Stimulated activated effector memory CD8-positive, alpha-beta T cell treated with anti-CD3 and anti-CD28 coated beads, Interleukin-12 subunit alpha, Interleukin-12 subunit beta, amount 100 ng/mL, for 72 hours (primary cell): ENCODE measurements around the gene EFL1.

Source experiments
- ATAC-seq: fragments of 150-1000 bp; cut with Tn5 transposase; 2 replicates; pipeline ENCODE4 v1.10.0; 2021
- DNase-seq, 2 donors: peaks; one replicate each; pipeline ENCODE4 v3.0.0; 2021 to 2022; ENCODE audit warnings: low spot score in 2 of 2
- H3K27ac Mint-ChIP-seq: one replicate; pipeline ENCODE4 v1.8.0; 2022; ENCODE audit warnings: mild to moderate bottlenecking, mixed read lengths
- H3K36me3 Mint-ChIP-seq: one replicate; pipeline ENCODE4 v1.8.0; 2022; ENCODE audit warnings: mild to moderate bottlenecking, mixed read lengths
- H3K4me1 Mint-ChIP-seq: one replicate; pipeline ENCODE4 v1.8.0; 2022; ENCODE audit warnings: mixed read lengths
- H3K4me3 Mint-ChIP-seq: one replicate; pipeline ENCODE4 v1.8.0; 2022; ENCODE audit warnings: mild to moderate bottlenecking, mixed read lengths
- H3K9me3 Mint-ChIP-seq: one replicate; pipeline ENCODE4 v1.8.0; 2022; ENCODE audit warnings: mixed read lengths

The EFL1 gene

GRCh38 chr15:82168296-82168695, 94.2 kb downstream of the EFL1 start:
- Mint-ChIP-seq H3K4me3 (no peak overlapping the region), H3K27ac (no peak overlapping the region), H3K36me3 (peaks cover 3% of the 10 kb centered on the region), H3K9me3 (no peaks in the 10 kb centered on the region), H3K4me1 (peaks cover 13% of the 10 kb centered on the region)
- DNase-seq, result no peak
- no peak for ATAC-seq

GRCh38 chr15:82165948-82166376, 96.6 kb downstream of the EFL1 start:
- Mint-ChIP-seq H3K36me3 (peaks cover 26% of the 10 kb centered on the region), H3K9me3 (no peaks in the 10 kb centered on the region), H3K27ac (no peak overlapping the region), H3K4me3 (no peak overlapping the region), H3K4me1 (peaks cover 13% of the 10 kb centered on the region)
- no peak for ATAC-seq
- no peak for DNase-seq

- Mint-ChIP-seq H3K27ac (no peak overlapping the region), H3K4me1 (no peaks in the 10 kb centered on the region), H3K9me3 (no peaks in the 10 kb centered on the region), H3K4me3 (no peak overlapping the region), H3K36me3 (peaks cover 48% of the 10 kb centered on the region)
- ATAC-seq (no peak), DNase-seq (no peak)
Observed at GRCh38 chr15:82159922-82160321, 102.6 kb downstream of the EFL1 start.

- no peaks in the 10 kb centered on the region for H3K4me1 Mint-ChIP-seq
- peaks cover 48% of the 10 kb centered on the region for H3K36me3 Mint-ChIP-seq
- no peak overlapping the region for H3K4me3 Mint-ChIP-seq
- no peaks in the 10 kb centered on the region for H3K9me3 Mint-ChIP-seq
- ATAC-seq (no peak), DNase-seq (no peak)
- no peak overlapping the region for H3K27ac Mint-ChIP-seq
Observed at GRCh38 chr15:82158811-82159210, 103.7 kb downstream of the EFL1 start.

- no peaks in the 10 kb centered on the region for H3K9me3 Mint-ChIP-seq
- DNase-seq (no peak), ATAC-seq (no peak)
- H3K4me1 Mint-ChIP-seq, result no peaks in the 10 kb centered on the region
- no peak overlapping the region for H3K4me3 Mint-ChIP-seq
- H3K27ac Mint-ChIP-seq, result no peak overlapping the region
- peaks cover 46% of the 10 kb centered on the region for H3K36me3 Mint-ChIP-seq
Observed at GRCh38 chr15:82150645-82151044, 111.9 kb downstream of the EFL1 start.

GRCh38 chr15:82146990-82147461, 115.5 kb downstream of the EFL1 start:
- Mint-ChIP-seq H3K36me3 (peaks cover 50% of the 10 kb centered on the region), H3K27ac (no peak overlapping the region), H3K9me3 (no peaks in the 10 kb centered on the region), H3K4me3 (no peak overlapping the region), H3K4me1 (no peaks in the 10 kb centered on the region)
- DNase-seq (no peak), ATAC-seq (no peak)

- ATAC-seq (no peak), DNase-seq (no peak)
- Mint-ChIP-seq H3K9me3 (no peaks in the 10 kb centered on the region), H3K36me3 (peaks cover 45% of the 10 kb centered on the region), H3K4me3 (no peak overlapping the region), H3K27ac (peak overlapping the region; percentile 54), H3K4me1 (no peaks in the 10 kb centered on the region)
Observed at GRCh38 chr15:82146576-82146975, 116.0 kb downstream of the EFL1 start.

- Mint-ChIP-seq H3K36me3 (peaks cover 22% of the 10 kb centered on the region), H3K9me3 (no peaks in the 10 kb centered on the region)
Observed at GRCh38 chr15:82143390-82144385, 118.8 kb downstream of the EFL1 start.

GRCh38 chr15:82140886-82141285, 121.6 kb downstream of the EFL1 start:
- Mint-ChIP-seq H3K36me3 (peaks cover 38% of the 10 kb centered on the region), H3K27ac (no peak overlapping the region), H3K4me1 (no peaks in the 10 kb centered on the region), H3K4me3 (no peak overlapping the region), H3K9me3 (no peaks in the 10 kb centered on the region)
- no peak for DNase-seq
- no peak for ATAC-seq

More at GRCh38 chr15:82143390-82144385, 118.8 kb downstream of the EFL1 start:
- Mint-ChIP-seq H3K27ac (no peak overlapping the region), H3K4me3 (no peak overlapping the region), H3K4me1 (no peaks in the 10 kb centered on the region)
- ATAC-seq (no peak), DNase-seq (no peak)

GRCh38 chr15:82139823-82140268, 122.7 kb downstream of the EFL1 start:
- H3K27ac Mint-ChIP-seq, result no peak overlapping the region
- H3K4me3 Mint-ChIP-seq, result no peak overlapping the region
- peaks cover 45% of the 10 kb centered on the region for H3K36me3 Mint-ChIP-seq
- no peaks in the 10 kb centered on the region for H3K9me3 Mint-ChIP-seq
- DNase-seq, result no peak
- H3K4me1 Mint-ChIP-seq, result no peaks in the 10 kb centered on the region
- ATAC-seq, result no peak

GRCh38 chr15:82138306-82138705, 124.2 kb downstream of the EFL1 start:
- H3K9me3 Mint-ChIP-seq, result no peaks in the 10 kb centered on the region
- H3K4me1 Mint-ChIP-seq, result no peaks in the 10 kb centered on the region
- no peak overlapping the region for H3K27ac Mint-ChIP-seq
- H3K36me3 Mint-ChIP-seq, result peaks cover 53% of the 10 kb centered on the region
- ATAC-seq (no peak), DNase-seq (no peak)
- no peak overlapping the region for H3K4me3 Mint-ChIP-seq

- Mint-ChIP-seq H3K36me3 (peaks cover 53% of the 10 kb centered on the region), H3K4me3 (no peak overlapping the region), H3K4me1 (no peaks in the 10 kb centered on the region), H3K9me3 (no peaks in the 10 kb centered on the region), H3K27ac (no peak overlapping the region)
- ATAC-seq (no peak), DNase-seq (no peak)
Observed at GRCh38 chr15:82137261-82137660, 125.3 kb downstream of the EFL1 start.

- no peak overlapping the region for H3K4me3 Mint-ChIP-seq
- H3K27ac Mint-ChIP-seq, result no peak overlapping the region
- no peaks in the 10 kb centered on the region for H3K9me3 Mint-ChIP-seq
- no peaks in the 10 kb centered on the region for H3K4me1 Mint-ChIP-seq
- peaks cover 63% of the 10 kb centered on the region for H3K36me3 Mint-ChIP-seq
- ATAC-seq (no peak), DNase-seq (no peak)
Observed at GRCh38 chr15:82136120-82136519, 126.4 kb downstream of the EFL1 start.

- ATAC-seq, result no peak
- H3K36me3 Mint-ChIP-seq, result peaks cover 68% of the 10 kb centered on the region
- no peaks in the 10 kb centered on the region for H3K4me1 Mint-ChIP-seq
- no peaks in the 10 kb centered on the region for H3K9me3 Mint-ChIP-seq
- DNase-seq, result no peak
- no peak overlapping the region for H3K27ac Mint-ChIP-seq
- H3K4me3 Mint-ChIP-seq, result no peak overlapping the region
Observed at GRCh38 chr15:82135638-82136037, 126.9 kb downstream of the EFL1 start.

- Mint-ChIP-seq H3K4me1 (no peaks in the 10 kb centered on the region), H3K27ac (no peak overlapping the region), H3K4me3 (no peak overlapping the region), H3K9me3 (no peaks in the 10 kb centered on the region), H3K36me3 (peaks cover 80% of the 10 kb centered on the region)
- DNase-seq, result no peak
- ATAC-seq, result no peak
Observed at GRCh38 chr15:82134461-82134860, 128.1 kb downstream of the EFL1 start.

- H3K36me3 Mint-ChIP-seq, result peaks cover 82% of the 10 kb centered on the region
- no peaks in the 10 kb centered on the region for H3K9me3 Mint-ChIP-seq
- DNase-seq, result no peak
- no peak for ATAC-seq
- peak overlapping the region; percentile 46 for H3K27ac Mint-ChIP-seq
- peaks cover 8% of the 10 kb centered on the region for H3K4me1 Mint-ChIP-seq
- no peak overlapping the region for H3K4me3 Mint-ChIP-seq
Observed at GRCh38 chr15:82133251-82133650, 129.3 kb downstream of the EFL1 start.
